Liver (tissue), 9 donors: Measurements from ENCODE around the gene LAMC1. TPM values are rescaled to one million over a fixed set of nuclear protein-coding genes. Genes with fewer than 3 reads are reported as not detected.
"Not testable (repeated sequence)": the region's sequence is repeated elsewhere in the genome, so short reads cannot be mapped to it uniquely, and the experiment has no call there.

Experiments used
- DNase-seq: peaks from one replicate; pipeline ENCODE4 v3.0.0-alpha.2; 2017; ENCODE audit warnings: low spot score
- H3K27ac ChIP-seq, 2 donors: one replicate each; pipeline ENCODE4 v1.7.0; 2013; ENCODE audit warnings: inconsistent platforms in 2 of 2, low read length in 2 of 2, control low read depth in 1 of 2, low read depth in 1 of 2, mild to moderate bottlenecking in 1 of 2
- H3K27me3 ChIP-seq, 4 donors: one replicate each; pipeline versions ENCODE4 v1.6.1 to v1.7.0; 2013; ENCODE audit warnings: low read length in 3 of 4, inconsistent platforms in 1 of 4, mild to moderate bottlenecking in 1 of 4, moderate library complexity in 1 of 4; ENCODE audit not compliant: control insufficient read depth in 4 of 4, insufficient read depth in 4 of 4
- H3K36me3 ChIP-seq, 4 donors: one replicate each; pipeline versions ENCODE4 v1.6.1 to v1.7.0; 2013; ENCODE audit warnings: low read length in 3 of 4, mild to moderate bottlenecking in 3 of 4, low read depth in 1 of 4, moderate library complexity in 1 of 4; ENCODE audit not compliant: control insufficient read depth in 4 of 4, insufficient read depth in 3 of 4
- H3K4me1 ChIP-seq, 4 donors: one replicate each; pipeline versions ENCODE4 v1.6.1 to v1.7.0; 2013; ENCODE audit warnings: low read length in 3 of 4, mild to moderate bottlenecking in 3 of 4, moderate library complexity in 1 of 4; ENCODE audit not compliant: control insufficient read depth in 4 of 4, insufficient read depth in 4 of 4
- H3K4me3 ChIP-seq, 3 donors: one replicate each; pipeline versions ENCODE4 v1.6.1 to v1.7.0; 2013; ENCODE audit warnings: low read length in 3 of 3, control low read depth in 1 of 3, low read depth in 1 of 3, mild to moderate bottlenecking in 1 of 3
- H3K9ac ChIP-seq, 2 donors: one replicate each; pipeline ENCODE4 v1.7.0; 2013; ENCODE audit warnings: low read length in 2 of 2, mild to moderate bottlenecking in 2 of 2, moderate library complexity in 2 of 2, control low read depth in 1 of 2, low read depth in 1 of 2
- H3K9me3 ChIP-seq, 4 donors: one replicate each; pipeline versions ENCODE4 v1.6.1 to v1.7.0; 2013; ENCODE audit warnings: low read length in 3 of 4; ENCODE audit not compliant: control insufficient read depth in 4 of 4
- EGR1 ChIP-seq, 2 donors: IDR thresholded peaks; 2 replicates each; pipeline ENCODE4 v1.6.1; 2016 to 2018; ENCODE audit warnings: antibody characterized with exemption in 2 of 2, low read depth in 2 of 2
- FOXA1 ChIP-seq: IDR thresholded peaks from 2 replicates; pipeline ENCODE4 v1.6.1; 2016; ENCODE audit warnings: antibody characterized with exemption
- GABPA ChIP-seq, 2 donors: IDR thresholded peaks in 1 of 2; conservative IDR thresholded peaks in 1 of 2; 2 replicates each; pipeline ENCODE4 v1.6.1; 2016; ENCODE audit warnings: antibody characterized with exemption in 2 of 2, mild to moderate bottlenecking in 1 of 2, moderate library complexity in 1 of 2
- HNF4A ChIP-seq, 2 donors: conservative IDR thresholded peaks; 2 replicates each; pipeline ENCODE4 v1.6.1; 2016; ENCODE audit warnings: antibody characterized with exemption in 2 of 2, mild to moderate bottlenecking in 2 of 2
- HNF4G ChIP-seq: IDR thresholded peaks from 2 replicates; pipeline ENCODE4 v1.6.1; 2016; ENCODE audit warnings: antibody characterized with exemption
- JUND ChIP-seq, 2 donors: IDR thresholded peaks; 2 replicates each; pipeline ENCODE4 v1.6.1; 2016; ENCODE audit warnings: antibody characterized with exemption in 2 of 2
- NR2F2 ChIP-seq: IDR thresholded peaks from 2 replicates; pipeline ENCODE4 v1.6.1; 2016; ENCODE audit warnings: antibody characterized with exemption
- RAD21 ChIP-seq, 2 donors: IDR thresholded peaks; 2 replicates each; pipeline ENCODE4 v1.6.1; 2016; ENCODE audit warnings: antibody characterized with exemption in 2 of 2, mild to moderate bottlenecking in 2 of 2
- RXRA ChIP-seq, 2 donors: IDR thresholded peaks; 2 replicates each; pipeline ENCODE4 v1.6.1; 2017 to 2018; ENCODE audit warnings: antibody characterized with exemption in 2 of 2, mild to moderate bottlenecking in 1 of 2
- SP1 ChIP-seq: IDR thresholded peaks from 2 replicates; pipeline ENCODE4 v1.6.1; 2018; ENCODE audit warnings: antibody characterized with exemption, mild to moderate bottlenecking
- TAF1 ChIP-seq: conservative IDR thresholded peaks from 2 replicates; pipeline ENCODE4 v1.6.1; 2016; ENCODE audit warnings: antibody characterized with exemption, mild to moderate bottlenecking
- YY1 ChIP-seq: IDR thresholded peaks from 2 replicates; pipeline ENCODE4 v1.6.1; 2016; ENCODE audit warnings: antibody characterized with exemption, mild to moderate bottlenecking
- WGBS: extraction: QIAGEN DNeasy Blood & Tissue Kit; methylation state at CpG from one replicate; pipeline ENCODE4 v1.1.7; 2013; 5-methylcytosine and 5-hydroxymethylcytosine counted together
- polyA plus RNA-seq, 2 donors: library from polyadenylated mRNA; stranded (reverse) in 1 of 2; unstranded in 1 of 2; fragments of 200-250 nt in 1 of 2; fragments of >200 nt in 1 of 2; fragmentation: Nextera tagmentation in 1 of 2; extraction: Ambion mirVana in 1 of 2; gene quantifications; one replicate each; pipeline versions ENCODE4 v1.2.1 to v1.2.3, GENCODE V29; 2013 to 2015
- total RNA-seq, 2 donors: library from RNA; depleted of rRNA; stranded (reverse); fragments of >200 nt; gene quantifications; one replicate each; pipeline ENCODE4 v1.2.3, GENCODE V29; 2014
- TF ChIP-seq, protein P1 (sequence below): fragments of 150-350 bp; IDR thresholded peaks from 2 replicates; pipeline ENCODE4 v1.5.1; 2017; ENCODE audit warnings: improper control_type of control experiment, low read depth, low read length; ENCODE audit not compliant: missing input control
- TF ChIP-seq, protein P2 (sequence below): IDR thresholded peaks from 2 replicates; pipeline ENCODE4 v1.6.1; 2016; ENCODE audit warnings: antibody characterized with exemption
- TF ChIP-seq, protein P3 (sequence below): IDR thresholded peaks from 2 replicates; pipeline ENCODE4 v1.6.1; 2016; ENCODE audit warnings: antibody characterized with exemption
- TF ChIP-seq, protein P4 (sequence below): IDR thresholded peaks from 2 replicates; pipeline ENCODE4 v1.6.1; 2016; ENCODE audit warnings: antibody characterized with exemption
- TF ChIP-seq, protein P5 (sequence below): IDR thresholded peaks from 2 replicates; pipeline ENCODE4 v1.6.1; 2016; ENCODE audit warnings: antibody characterized with exemption, mild to moderate bottlenecking
- donor health status: healthy.
- donor health status: healthy.
- donor health status: healthy.
- donor health status: healthy.
- donor health status: healthy.

Gene LAMC1
- total and polyA plus RNA-seq, 4 donors, result 5.3 to 35.1 (median 19.7) TPM

DNA sequence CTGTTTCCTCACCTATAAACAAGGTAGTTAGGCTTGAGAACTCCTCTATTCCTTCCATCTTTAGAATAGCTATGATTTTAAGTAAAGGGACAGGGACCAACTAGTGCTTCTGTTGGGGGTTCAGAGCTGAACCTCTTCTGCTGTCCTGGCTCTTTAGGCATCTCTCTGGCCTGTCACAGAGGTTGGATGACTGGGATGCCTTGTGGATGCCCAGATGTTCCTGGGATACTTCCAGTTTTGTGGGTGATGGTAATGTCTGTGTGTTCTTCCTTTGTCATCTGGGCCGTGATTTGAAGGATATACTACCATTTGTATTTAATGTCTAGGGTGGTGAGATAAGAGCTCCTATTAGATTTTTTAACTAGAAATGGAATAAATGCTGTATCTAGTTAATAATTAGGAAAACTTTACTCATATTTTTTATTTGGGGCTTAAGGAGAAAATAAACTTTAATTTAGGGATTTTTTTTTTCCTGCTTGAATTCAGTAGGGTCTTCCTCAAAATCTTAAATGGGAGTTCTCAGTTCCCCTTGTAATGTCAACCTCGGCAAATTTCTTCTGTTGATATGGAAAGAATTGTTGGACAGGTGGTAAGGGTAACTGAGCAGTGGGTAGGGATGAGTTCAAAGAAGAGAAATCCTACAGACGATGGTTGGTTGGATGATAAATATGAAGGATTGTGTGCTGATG, 47.2 kb downstream of the LAMC1 start (continued):
- TF ChIP-seq, protein P1, sequence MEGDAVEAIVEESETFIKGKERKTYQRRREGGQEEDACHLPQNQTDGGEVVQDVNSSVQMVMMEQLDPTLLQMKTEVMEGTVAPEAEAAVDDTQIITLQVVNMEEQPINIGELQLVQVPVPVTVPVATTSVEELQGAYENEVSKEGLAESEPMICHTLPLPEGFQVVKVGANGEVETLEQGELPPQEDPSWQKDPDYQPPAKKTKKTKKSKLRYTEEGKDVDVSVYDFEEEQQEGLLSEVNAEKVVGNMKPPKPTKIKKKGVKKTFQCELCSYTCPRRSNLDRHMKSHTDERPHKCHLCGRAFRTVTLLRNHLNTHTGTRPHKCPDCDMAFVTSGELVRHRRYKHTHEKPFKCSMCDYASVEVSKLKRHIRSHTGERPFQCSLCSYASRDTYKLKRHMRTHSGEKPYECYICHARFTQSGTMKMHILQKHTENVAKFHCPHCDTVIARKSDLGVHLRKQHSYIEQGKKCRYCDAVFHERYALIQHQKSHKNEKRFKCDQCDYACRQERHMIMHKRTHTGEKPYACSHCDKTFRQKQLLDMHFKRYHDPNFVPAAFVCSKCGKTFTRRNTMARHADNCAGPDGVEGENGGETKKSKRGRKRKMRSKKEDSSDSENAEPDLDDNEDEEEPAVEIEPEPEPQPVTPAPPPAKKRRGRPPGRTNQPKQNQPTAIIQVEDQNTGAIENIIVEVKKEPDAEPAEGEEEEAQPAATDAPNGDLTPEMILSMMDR, result no peak

DNA sequence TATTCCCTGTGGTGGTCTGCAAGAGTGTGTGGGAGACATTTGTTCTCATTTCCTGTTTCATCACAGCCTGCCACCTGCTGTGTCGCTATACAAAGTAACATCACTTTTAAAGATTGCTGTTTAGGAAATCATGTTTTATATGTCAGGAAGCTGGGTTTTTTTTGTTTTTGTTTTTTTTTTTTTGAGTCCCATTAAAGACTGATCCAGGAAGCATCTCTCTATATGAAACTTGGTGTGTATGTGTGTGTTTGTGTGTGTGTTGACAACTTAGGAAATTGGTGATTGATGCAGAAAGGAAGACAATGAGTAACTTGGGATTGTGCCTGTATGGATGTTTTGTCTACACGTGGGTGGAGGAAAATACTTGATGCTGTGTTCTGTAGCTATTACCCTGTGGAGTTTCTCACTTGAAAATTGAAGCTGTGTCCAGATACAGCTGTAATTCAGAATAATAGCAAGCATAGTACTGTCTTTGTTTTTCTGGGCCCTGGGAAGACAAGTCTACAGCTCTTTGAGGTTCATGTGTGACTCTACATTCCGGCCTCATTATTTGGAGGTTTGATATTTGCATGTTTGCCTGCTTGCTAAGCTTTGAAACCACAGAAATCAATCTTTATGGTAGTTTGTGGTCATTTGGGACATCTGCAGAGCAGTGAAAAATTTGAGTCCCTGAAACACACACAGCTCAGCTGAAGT, 47.9 kb downstream of the LAMC1 start:
- H3K27ac ChIP-seq, result no peak overlapping the region
- peaks cover 0 to 13% (median 7%) of the 10 kb centered on the region in 4 donors for H3K4me1 ChIP-seq
- no peak overlapping the region for H3K4me3 ChIP-seq
- TF ChIP-seq FOXA1 (no peak), SP1 (no peak), HNF4A (conservative IDR thresholded peaks at IDR 0.05) (no peak), NR2F2 (no peak), GABPA (IDR thresholded peaks at IDR 0.05 in 1 of 2, conservative IDR thresholded peaks at IDR 0.05 in 1 of 2) (no peak), JUND (IDR thresholded peaks at IDR 0.05) (no peak), YY1 (no peak), RXRA (IDR thresholded peaks at IDR 0.05) (no peak), HNF4G (no peak), EGR1 (IDR thresholded peaks at IDR 0.05; ENCODE audit: low read depth in 2 of 2) (no peak), RAD21 (IDR thresholded peaks at IDR 0.05) (no peak), TAF1 (no peak)
- TF ChIP-seq, protein P2, sequence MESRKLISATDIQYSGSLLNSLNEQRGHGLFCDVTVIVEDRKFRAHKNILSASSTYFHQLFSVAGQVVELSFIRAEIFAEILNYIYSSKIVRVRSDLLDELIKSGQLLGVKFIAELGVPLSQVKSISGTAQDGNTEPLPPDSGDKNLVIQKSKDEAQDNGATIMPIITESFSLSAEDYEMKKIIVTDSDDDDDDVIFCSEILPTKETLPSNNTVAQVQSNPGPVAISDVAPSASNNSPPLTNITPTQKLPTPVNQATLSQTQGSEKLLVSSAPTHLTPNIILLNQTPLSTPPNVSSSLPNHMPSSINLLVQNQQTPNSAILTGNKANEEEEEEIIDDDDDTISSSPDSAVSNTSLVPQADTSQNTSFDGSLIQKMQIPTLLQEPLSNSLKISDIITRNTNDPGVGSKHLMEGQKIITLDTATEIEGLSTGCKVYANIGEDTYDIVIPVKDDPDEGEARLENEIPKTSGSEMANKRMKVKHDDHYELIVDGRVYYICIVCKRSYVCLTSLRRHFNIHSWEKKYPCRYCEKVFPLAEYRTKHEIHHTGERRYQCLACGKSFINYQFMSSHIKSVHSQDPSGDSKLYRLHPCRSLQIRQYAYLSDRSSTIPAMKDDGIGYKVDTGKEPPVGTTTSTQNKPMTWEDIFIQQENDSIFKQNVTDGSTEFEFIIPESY, result no peak
- TF ChIP-seq, protein P3, sequence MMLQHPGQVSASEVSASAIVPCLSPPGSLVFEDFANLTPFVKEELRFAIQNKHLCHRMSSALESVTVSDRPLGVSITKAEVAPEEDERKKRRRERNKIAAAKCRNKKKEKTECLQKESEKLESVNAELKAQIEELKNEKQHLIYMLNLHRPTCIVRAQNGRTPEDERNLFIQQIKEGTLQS, result no peak
- TF ChIP-seq, protein P4, sequence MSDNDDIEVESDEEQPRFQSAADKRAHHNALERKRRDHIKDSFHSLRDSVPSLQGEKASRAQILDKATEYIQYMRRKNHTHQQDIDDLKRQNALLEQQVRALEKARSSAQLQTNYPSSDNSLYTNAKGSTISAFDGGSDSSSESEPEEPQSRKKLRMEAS, result no peak
- TF ChIP-seq, protein P5, sequence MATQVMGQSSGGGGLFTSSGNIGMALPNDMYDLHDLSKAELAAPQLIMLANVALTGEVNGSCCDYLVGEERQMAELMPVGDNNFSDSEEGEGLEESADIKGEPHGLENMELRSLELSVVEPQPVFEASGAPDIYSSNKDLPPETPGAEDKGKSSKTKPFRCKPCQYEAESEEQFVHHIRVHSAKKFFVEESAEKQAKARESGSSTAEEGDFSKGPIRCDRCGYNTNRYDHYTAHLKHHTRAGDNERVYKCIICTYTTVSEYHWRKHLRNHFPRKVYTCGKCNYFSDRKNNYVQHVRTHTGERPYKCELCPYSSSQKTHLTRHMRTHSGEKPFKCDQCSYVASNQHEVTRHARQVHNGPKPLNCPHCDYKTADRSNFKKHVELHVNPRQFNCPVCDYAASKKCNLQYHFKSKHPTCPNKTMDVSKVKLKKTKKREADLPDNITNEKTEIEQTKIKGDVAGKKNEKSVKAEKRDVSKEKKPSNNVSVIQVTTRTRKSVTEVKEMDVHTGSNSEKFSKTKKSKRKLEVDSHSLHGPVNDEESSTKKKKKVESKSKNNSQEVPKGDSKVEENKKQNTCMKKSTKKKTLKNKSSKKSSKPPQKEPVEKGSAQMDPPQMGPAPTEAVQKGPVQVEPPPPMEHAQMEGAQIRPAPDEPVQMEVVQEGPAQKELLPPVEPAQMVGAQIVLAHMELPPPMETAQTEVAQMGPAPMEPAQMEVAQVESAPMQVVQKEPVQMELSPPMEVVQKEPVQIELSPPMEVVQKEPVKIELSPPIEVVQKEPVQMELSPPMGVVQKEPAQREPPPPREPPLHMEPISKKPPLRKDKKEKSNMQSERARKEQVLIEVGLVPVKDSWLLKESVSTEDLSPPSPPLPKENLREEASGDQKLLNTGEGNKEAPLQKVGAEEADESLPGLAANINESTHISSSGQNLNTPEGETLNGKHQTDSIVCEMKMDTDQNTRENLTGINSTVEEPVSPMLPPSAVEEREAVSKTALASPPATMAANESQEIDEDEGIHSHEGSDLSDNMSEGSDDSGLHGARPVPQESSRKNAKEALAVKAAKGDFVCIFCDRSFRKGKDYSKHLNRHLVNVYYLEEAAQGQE, result no peak
- TF ChIP-seq, protein P1, result no peak
- 71% methylated on average over 3 of the region's 3 CpGs for WGBS
- H3K36me3 ChIP-seq, result no peaks in the 10 kb centered on the region
- no peaks in the 10 kb centered on the region for H3K9me3 ChIP-seq
- no peak overlapping the region for H3K9ac ChIP-seq
- H3K27me3 ChIP-seq, result no peaks in the 10 kb centered on the region
- DNase-seq, result no peak

DNA sequence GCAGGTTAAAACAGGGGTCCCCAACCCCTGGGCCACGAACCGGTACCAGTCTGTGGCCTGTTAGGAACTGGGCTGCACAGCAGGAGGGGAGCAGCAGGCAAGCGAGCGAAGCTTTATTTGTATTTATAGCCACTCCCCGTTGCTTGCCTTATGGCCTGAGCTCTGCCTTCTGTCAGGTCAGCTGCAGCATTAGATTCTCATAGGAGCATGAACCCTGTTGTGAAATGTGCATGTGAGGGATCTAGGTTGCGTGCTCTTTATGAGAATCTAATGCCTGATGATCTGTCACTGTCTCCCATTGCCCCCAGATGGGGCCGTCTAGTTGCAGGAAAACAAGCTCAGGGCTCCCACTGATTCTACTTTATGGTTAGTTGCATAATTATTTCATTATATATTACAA, 49.4 kb downstream of the LAMC1 start:
- WGBS, result 95% methylated on average over 7 of the region's 7 CpGs
- H3K27me3 ChIP-seq, H3K36me3 ChIP-seq, H3K4me3 ChIP-seq, H3K9ac ChIP-seq, H3K27ac ChIP-seq, DNase-seq, H3K9me3 ChIP-seq: not testable (repeated sequence)
- H3K4me1 ChIP-seq, result peaks cover 0 to 13% (median 7%) of the 10 kb centered on the region in 4 donors
